ENCODE results near the gene MTX1. TPM values are rescaled to one million over a fixed set of nuclear protein-coding genes. Genes with fewer than 3 reads are reported as not detected.

The MTX1 gene
- total RNA-seq, 2 experiments from 2014 or later: 43.9 to 70.2 TPM

DNA sequence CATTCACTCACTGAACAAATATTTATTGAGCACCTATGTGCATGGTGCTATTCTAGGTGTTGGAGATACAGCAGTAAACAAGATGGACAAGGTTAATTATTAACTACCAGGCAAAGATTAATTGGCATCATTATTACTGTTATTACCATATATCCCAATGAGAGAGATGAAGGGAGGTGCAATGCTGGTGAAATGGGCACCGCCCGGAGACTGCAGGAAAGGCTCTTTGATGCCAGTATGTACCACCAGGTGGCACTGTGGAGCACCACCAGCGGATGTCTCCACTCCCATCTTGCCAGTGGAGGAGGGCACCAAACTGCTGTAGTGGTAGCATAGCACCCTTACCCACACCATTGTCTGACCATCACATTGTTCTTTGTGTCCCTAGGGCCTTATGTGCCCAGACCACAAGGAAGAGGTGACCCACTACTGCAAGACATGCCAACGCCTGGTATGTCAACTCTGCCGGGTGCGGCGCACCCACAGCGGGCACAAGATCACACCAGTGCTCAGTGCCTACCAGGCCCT is 31.9 kb upstream of the MTX1 start:
- peak overlapping the region; percentile 4 for H3K4me3 ChIP-seq (ENCODE audit: low read depth, low read length, poor library complexity, severe bottlenecking)
- H3K9me3 ChIP-seq (ENCODE audit: low read length): no peaks in the 10 kb centered on the region
- H3K36me3 ChIP-seq (ENCODE audit: insufficient read depth, low read length): no peaks in the 10 kb centered on the region
- ChIA-PET POLR2A (no interaction called here), CTCF (ENCODE audit: unreplicated experiment) (interaction anchor here (1.0 to 1.3 kb wide), 2 partner anchors 9 to 17 kb away, joined by 3 to 4 read pairs; no protein-coding TSS in a partner anchor)
- H3K4me1 ChIP-seq (ENCODE audit: insufficient read depth, low read length, poor library complexity, severe bottlenecking): peaks cover 33% of the 10 kb centered on the region
- H2AFZ ChIP-seq (ENCODE audit: low read length): no peak overlapping the region
- H3K79me2 ChIP-seq (ENCODE audit: insufficient read depth, low read depth, low read length): peaks cover 13% of the 10 kb centered on the region; the same call in 1 of the 2 replicates
- TF ChIP-seq, protein P1, sequence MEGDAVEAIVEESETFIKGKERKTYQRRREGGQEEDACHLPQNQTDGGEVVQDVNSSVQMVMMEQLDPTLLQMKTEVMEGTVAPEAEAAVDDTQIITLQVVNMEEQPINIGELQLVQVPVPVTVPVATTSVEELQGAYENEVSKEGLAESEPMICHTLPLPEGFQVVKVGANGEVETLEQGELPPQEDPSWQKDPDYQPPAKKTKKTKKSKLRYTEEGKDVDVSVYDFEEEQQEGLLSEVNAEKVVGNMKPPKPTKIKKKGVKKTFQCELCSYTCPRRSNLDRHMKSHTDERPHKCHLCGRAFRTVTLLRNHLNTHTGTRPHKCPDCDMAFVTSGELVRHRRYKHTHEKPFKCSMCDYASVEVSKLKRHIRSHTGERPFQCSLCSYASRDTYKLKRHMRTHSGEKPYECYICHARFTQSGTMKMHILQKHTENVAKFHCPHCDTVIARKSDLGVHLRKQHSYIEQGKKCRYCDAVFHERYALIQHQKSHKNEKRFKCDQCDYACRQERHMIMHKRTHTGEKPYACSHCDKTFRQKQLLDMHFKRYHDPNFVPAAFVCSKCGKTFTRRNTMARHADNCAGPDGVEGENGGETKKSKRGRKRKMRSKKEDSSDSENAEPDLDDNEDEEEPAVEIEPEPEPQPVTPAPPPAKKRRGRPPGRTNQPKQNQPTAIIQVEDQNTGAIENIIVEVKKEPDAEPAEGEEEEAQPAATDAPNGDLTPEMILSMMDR (conservative IDR thresholded peaks at IDR 0.05; ENCODE audit: low read length): peak; percentile 90
- no peak for TF ChIP-seq EZH2phosphoT487 (IDR thresholded peaks at IDR 0.05; ENCODE audit: borderline replicate concordance, low read depth, low read length)
- intact Hi-C loops (cut with micrococcal nuclease; ENCODE audit: unreplicated experiment): loop anchor here (1.0 to 5.0 kb wide), 3 partner anchors 17 to 146 kb away; partner anchors contain the start of gene RUSC1
- H3K27ac ChIP-seq (ENCODE audit: low read depth, low read length, poor library complexity, severe bottlenecking): no peak overlapping the region
- 0 out of 2 replicates have a peak overlapping the region, but pooled peaks have one; percentile 8 for H3K4me2 ChIP-seq (ENCODE audit: low read length)
- H4K20me1 ChIP-seq (ENCODE audit: insufficient read depth, low read length): no peaks in the 10 kb centered on the region
- H3K9me2 ChIP-seq (ENCODE audit: insufficient read depth, low read length): no peaks in the 10 kb centered on the region
- peak; percentile 83 for DNase-seq (ENCODE audit: low spot score)
- no TSS peak for BruUV-seq (replicated peaks)

GRCh38 chr1:155177192-155177917 is 31.1 kb upstream of the MTX1 start:
- POLR2A ChIA-PET: interaction anchor here (0.6 to 1.2 kb wide), 2 partner anchors 49 to 955 kb away, joined by 4 read pairs; no protein-coding TSS in a partner anchor
- CTCF ChIA-PET (ENCODE audit: unreplicated experiment): interaction anchor here (1.0 to 1.3 kb wide), 2 partner anchors 8 to 16 kb away, joined by 3 to 4 read pairs; no protein-coding TSS in a partner anchor
- H3K4me2 ChIP-seq (ENCODE audit: low read length): 0 out of 2 replicates have a peak overlapping the region, but pooled peaks have one; percentile 8
- intact Hi-C loops (cut with micrococcal nuclease; ENCODE audit: unreplicated experiment): loop anchor here (5.0 kb wide), 1 partner anchor 145 kb away; the partner anchor contains the start of gene RUSC1
- no peaks in the 10 kb centered on the region for H3K36me3 ChIP-seq (ENCODE audit: insufficient read depth, low read length)
- H2AFZ ChIP-seq (ENCODE audit: low read length): no peak overlapping the region
- no peaks in the 10 kb centered on the region for H4K20me1 ChIP-seq (ENCODE audit: insufficient read depth, low read length)
- H3K4me1 ChIP-seq (ENCODE audit: insufficient read depth, low read length, poor library complexity, severe bottlenecking): peaks cover 25% of the 10 kb centered on the region
- DNase-seq (ENCODE audit: low spot score): no peak
- peak overlapping the region; percentile 4 for H3K4me3 ChIP-seq (ENCODE audit: low read depth, low read length, poor library complexity, severe bottlenecking)
- H3K27ac ChIP-seq (ENCODE audit: low read depth, low read length, poor library complexity, severe bottlenecking): no peak overlapping the region
- peaks cover 5% of the 10 kb centered on the region; the same call in 1 of the 2 replicates for H3K79me2 ChIP-seq (ENCODE audit: insufficient read depth, low read depth, low read length)
- no TSS peak for BruUV-seq (replicated peaks)
- TF ChIP-seq, protein P1 (conservative IDR thresholded peaks at IDR 0.05; ENCODE audit: low read length): no peak
- TF ChIP-seq EZH2phosphoT487 (IDR thresholded peaks at IDR 0.05; ENCODE audit: borderline replicate concordance, low read depth, low read length): no peak
- H3K9me3 ChIP-seq (ENCODE audit: low read length): no peaks in the 10 kb centered on the region
- H3K9me2 ChIP-seq (ENCODE audit: insufficient read depth, low read length): no peaks in the 10 kb centered on the region

Measured in OCI-LY7 (cell line).